GM18861 (cell line): ENCODE results near the gene SPAG16.
"Not testable (repeated sequence)": the region's sequence is repeated elsewhere in the genome, so short reads cannot be mapped to it uniquely, and the experiment has no call there.

Source experiments
- ATAC-seq: cut with Tn5 transposase; IDR thresholded peaks from one replicate; pipeline ENCODE4 v1.9.1; 2021; ENCODE audit not compliant: unreplicated experiment

The SPAG16 gene

GRCh38 chr2:213266421-213266820 is 17.8 kb upstream of the SPAG16 start:
- ATAC-seq = no peak

GRCh38 chr2:213271947-213272346 is 12.3 kb upstream of the SPAG16 start:
- ATAC-seq = no peak

GRCh38 chr2:213274143-213274542 is 10.1 kb upstream of the SPAG16 start:
- ATAC-seq = no peak

- ATAC-seq = no peak
Measured at GRCh38 chr2:213275265-213275664, 9.0 kb upstream of the SPAG16 start.

GRCh38 chr2:213277134-213277533 is 7.1 kb upstream of the SPAG16 start:
- not testable (repeated sequence) for ATAC-seq

- ATAC-seq = no peak
Measured at GRCh38 chr2:213279116-213279620, 5.1 kb upstream of the SPAG16 start.

- no peak for ATAC-seq
Measured at GRCh38 chr2:213279971-213280370, 4.3 kb upstream of the SPAG16 start.

GRCh38 chr2:213281156-213281555 is 3.1 kb upstream of the SPAG16 start:
- ATAC-seq = no peak

GRCh38 chr2:213285404-213285803 is 1.1 kb downstream of the SPAG16 start:
- ATAC-seq = no peak

GRCh38 chr2:213286161-213286560 is 1.9 kb downstream of the SPAG16 start:
- ATAC-seq = no peak

GRCh38 chr2:213288913-213289700 is 4.8 kb downstream of the SPAG16 start:
- ATAC-seq = no peak

GRCh38 chr2:213290501-213290900 is 6.2 kb downstream of the SPAG16 start:
- no peak for ATAC-seq

GRCh38 chr2:213296270-213296669 is 12.0 kb downstream of the SPAG16 start:
- ATAC-seq = no peak

GRCh38 chr2:213306316-213306942 is 22.2 kb downstream of the SPAG16 start:
- ATAC-seq = no peak

- ATAC-seq = no peak
Measured at GRCh38 chr2:213315168-213315876, 31.1 kb downstream of the SPAG16 start.

GRCh38 chr2:213316001-213316735 is 31.9 kb downstream of the SPAG16 start:
- no peak for ATAC-seq

- no peak for ATAC-seq
Measured at GRCh38 chr2:213317929-213318328, 33.7 kb downstream of the SPAG16 start.

- no peak for ATAC-seq
Measured at GRCh38 chr2:213320604-213321003, 36.3 kb downstream of the SPAG16 start.

GRCh38 chr2:213336253-213336770 is 52.0 kb downstream of the SPAG16 start:
- ATAC-seq = no peak

GRCh38 chr2:213353419-213353818 is 69.2 kb downstream of the SPAG16 start:
- ATAC-seq = no peak

GRCh38 chr2:213376644-213377043 is 92.4 kb downstream of the SPAG16 start:
- no peak for ATAC-seq
